ENCODE measurements around the gene SPAG9.
"Not testable (repeated sequence)": the region's sequence is repeated elsewhere in the genome, so short reads cannot be mapped to it uniquely, and the experiment has no call there.

Gene SPAG9

GRCh38 chr17:51122473-51123115, 1.9 kb upstream of the SPAG9 start:
- POLR2A ChIA-PET, result interaction anchor here (0.6 to 4.2 kb wide), 6 partner anchors 17 to 76 kb away, joined by 3 to 60 read pairs (median 3); partner anchors contain the start of gene NME1
- TF ChIP-seq PKNOX1 (IDR thresholded peaks at IDR 0.05), result peak; percentile 70
- CTCF ChIA-PET, result interaction anchor here (1.1 kb wide), 1 partner anchor 66 kb away, joined by 3 read pairs; no protein-coding TSS in a partner anchor
- not testable (repeated sequence) for DNase-seq (ENCODE audit: extremely low spot score)

GRCh38 chr17:51121620-51122472, 1.2 kb upstream of the SPAG9 start:
- CTCF ChIA-PET, result interaction anchor here (1.1 kb wide), 1 partner anchor 65 kb away, joined by 3 read pairs; no protein-coding TSS in a partner anchor

GRCh38 chr17:51120357-51120738, 320 bp downstream of the SPAG9 start:
- no peak for TF ChIP-seq HDGF (IDR thresholded peaks at IDR 0.05; ENCODE audit: borderline replicate concordance)
- no peak for TF ChIP-seq BHLHE40 (IDR thresholded peaks at IDR 0.05; ENCODE audit: borderline replicate concordance)
- TF ChIP-seq PKNOX1 (IDR thresholded peaks at IDR 0.05), result no peak
- TF ChIP-seq ZNF384 (IDR thresholded peaks at IDR 0.05), result no peak
- no peak for TF ChIP-seq FOXM1 (IDR thresholded peaks at IDR 0.05; ENCODE audit: borderline replicate concordance)
- TF ChIP-seq SP1 (IDR thresholded peaks at IDR 0.05), result no peak
- TF ChIP-seq ELF4 (IDR thresholded peaks at IDR 0.05), result no peak
- no peak for TF ChIP-seq TARDBP (IDR thresholded peaks at IDR 0.05)
- TF ChIP-seq ARNT (IDR thresholded peaks at IDR 0.05), result no peak
- TF ChIP-seq FOXK2 (IDR thresholded peaks at IDR 0.05), result no peak
- TF ChIP-seq LEF1 (IDR thresholded peaks at IDR 0.05; ENCODE audit: borderline replicate concordance), result no peak
- no peak for TF ChIP-seq SUZ12 (IDR thresholded peaks at IDR 0.05)
- TF ChIP-seq NFRKB (IDR thresholded peaks at IDR 0.05), result no peak
- no peak for TF ChIP-seq CTBP1 (IDR thresholded peaks at IDR 0.05; ENCODE audit: borderline replicate concordance)
- no peak for TF ChIP-seq FOXA1 (IDR thresholded peaks at IDR 0.05)
- TF ChIP-seq L3MBTL2 (conservative IDR thresholded peaks at IDR 0.05), result no peak
- DNase-seq (ENCODE audit: extremely low spot score), result peak; percentile 39
- POLR2A ChIA-PET, result interaction anchor here (0.5 to 4.2 kb wide), 15 partner anchors 9 to 570 kb away, joined by 3 to 60 read pairs (median 4); partner anchors contain the start of genes NME1 and NME2
- CTCF ChIA-PET, result interaction anchor here (1.3 kb wide), 1 partner anchor 33 kb away, joined by 8 read pairs; the partner anchor contains the start of gene NME1

More at GRCh38 chr17:51121620-51122472, 1.2 kb upstream of the SPAG9 start:
- POLR2A ChIA-PET, result interaction anchor here (0.6 to 4.2 kb wide), 12 partner anchors 10 to 117 kb away, joined by 3 to 60 read pairs (median 4); partner anchors contain the start of genes NME1 and NME2
- TF ChIP-seq L3MBTL2 (conservative IDR thresholded peaks at IDR 0.05) (peak; percentile 66), HDGF (IDR thresholded peaks at IDR 0.05; ENCODE audit: borderline replicate concordance) (no peak), PKNOX1 (IDR thresholded peaks at IDR 0.05) (peak; percentile 57; the same call in 1 of the 2 replicates)
- DNase-seq (ENCODE audit: extremely low spot score), result peak; percentile 69

GRCh38 chr17:51119415-51120356, 982 bp downstream of the SPAG9 start:
- TF ChIP-seq PKNOX1 (IDR thresholded peaks at IDR 0.05), result peak; percentile 76
- no peak for TF ChIP-seq NFRKB (IDR thresholded peaks at IDR 0.05)
- no peak for TF ChIP-seq FOXK2 (IDR thresholded peaks at IDR 0.05)
- no peak for TF ChIP-seq HDGF (IDR thresholded peaks at IDR 0.05; ENCODE audit: borderline replicate concordance)
- TF ChIP-seq CTBP1 (IDR thresholded peaks at IDR 0.05; ENCODE audit: borderline replicate concordance), result 0 out of 2 replicates have a peak, but pooled peaks have one; percentile 39
- no peak for TF ChIP-seq ARNT (IDR thresholded peaks at IDR 0.05)
- no peak for TF ChIP-seq BHLHE40 (IDR thresholded peaks at IDR 0.05; ENCODE audit: borderline replicate concordance)
- no peak for TF ChIP-seq SUZ12 (IDR thresholded peaks at IDR 0.05)
- TF ChIP-seq LEF1 (IDR thresholded peaks at IDR 0.05; ENCODE audit: borderline replicate concordance), result no peak
- CTCF ChIA-PET, result interaction anchor here (0.9 to 1.3 kb wide), 2 partner anchors 33 to 34 kb away, joined by 5 to 8 read pairs; partner anchors contain the start of gene NME1
- peak; percentile 55 for DNase-seq (ENCODE audit: extremely low spot score)
- POLR2A ChIA-PET, result interaction anchor here (0.9 to 4.2 kb wide), 14 partner anchors 8 to 570 kb away, joined by 3 to 60 read pairs (median 4); partner anchors contain the start of genes NME1 and NME2

All from HEK293T (cell line).